ENCODE data around the gene CX3CL1. TPM values are rescaled to one million over a fixed set of nuclear protein-coding genes. Genes with fewer than 3 reads are reported as not detected.

Gene CX3CL1
- not detected in 2 replicates for total RNA-seq (2014; rRNA removed; shearing (Covaris generic))
- not detected in 2 replicates for total RNA-seq (2022)
- not detected for Bru-seq, nascent RNA
- not detected for BruChase-seq, experiment 1, labeled RNA remaining after a 6-hour chase
- not detected for BruChase-seq, experiment 2, labeled RNA remaining after a 2-hour chase
- long read RNA-seq, result 0 reads

GRCh38 chr16:57372372-57373116 is at the start of gene CX3CL1:
Gene CX3CL1, plus strand, starts transcription at chr16:57372490. Its CDS starts 79 bp downstream, at chr16:57372569.
- BruUV-seq (replicated peaks), result no TSS peak
- Histone ChIP-seq H3K36me3 (ENCODE audit: insufficient read depth, low read length) (no peaks in the 10 kb centered on the region), H3K9me2 (ENCODE audit: insufficient read depth, low read length) (no peaks in the 10 kb centered on the region), H3K4me2 (ENCODE audit: low read length) (no peak within 1 kb of the TSS), H3K27ac (ENCODE audit: low read depth, low read length, poor library complexity, severe bottlenecking) (no peak within 1 kb of the TSS), H3K79me2 (ENCODE audit: insufficient read depth, low read depth, low read length) (no peaks in the 10 kb centered on the region), H3K4me1 (ENCODE audit: insufficient read depth, low read length, poor library complexity, severe bottlenecking) (peaks cover 3% of the 10 kb centered on the region), H3K4me3 (ENCODE audit: low read depth, low read length, poor library complexity, severe bottlenecking) (no peak within 1 kb of the TSS), H2AFZ (ENCODE audit: low read length) (no peak within 1 kb of the TSS), H3K9me3 (ENCODE audit: low read length) (no peaks in the 10 kb centered on the region), H4K20me1 (ENCODE audit: insufficient read depth, low read length) (no peaks in the 10 kb centered on the region)
- CTCF ChIA-PET (ENCODE audit: unreplicated experiment), result no interaction called here
- POLR2A ChIA-PET, result no interaction called here
- intact Hi-C loops (cut with micrococcal nuclease; ENCODE audit: unreplicated experiment), result no loop called here
- DNase-seq (ENCODE audit: low spot score), result no peak
- TF ChIP-seq CTCF (conservative IDR thresholded peaks at IDR 0.05; ENCODE audit: low read length), result no peak
- no peak for TF ChIP-seq EZH2phosphoT487 (IDR thresholded peaks at IDR 0.05; ENCODE audit: borderline replicate concordance, low read depth, low read length)

GRCh38 chr16:57324749-57325148 is 47.5 kb upstream of the CX3CL1 start:
- no peaks in the 10 kb centered on the region for H3K4me1 ChIP-seq (ENCODE audit: insufficient read depth, low read length, poor library complexity, severe bottlenecking)
- CTCF ChIA-PET (ENCODE audit: unreplicated experiment), result no interaction called here
- no peaks in the 10 kb centered on the region for H3K36me3 ChIP-seq (ENCODE audit: insufficient read depth, low read length)
- no peak for DNase-seq (ENCODE audit: low spot score)
- H3K9me3 ChIP-seq (ENCODE audit: low read length), result peaks cover 7% of the 10 kb centered on the region; the same call in 1 of the 2 replicates
- no peak overlapping the region for H3K27ac ChIP-seq (ENCODE audit: low read depth, low read length, poor library complexity, severe bottlenecking)
- H3K4me3 ChIP-seq (ENCODE audit: low read depth, low read length, poor library complexity, severe bottlenecking), result no peak overlapping the region
- H2AFZ ChIP-seq (ENCODE audit: low read length), result no peak overlapping the region
- no peaks in the 10 kb centered on the region for H4K20me1 ChIP-seq (ENCODE audit: insufficient read depth, low read length)
- no peaks in the 10 kb centered on the region for H3K79me2 ChIP-seq (ENCODE audit: insufficient read depth, low read depth, low read length)
- TF ChIP-seq CTCF (conservative IDR thresholded peaks at IDR 0.05; ENCODE audit: low read length) (no peak), EZH2phosphoT487 (IDR thresholded peaks at IDR 0.05; ENCODE audit: borderline replicate concordance, low read depth, low read length) (no peak)
- intact Hi-C loops (cut with micrococcal nuclease; ENCODE audit: unreplicated experiment), result no loop called here
- H3K4me2 ChIP-seq (ENCODE audit: low read length), result no peak overlapping the region
- POLR2A ChIA-PET, result no interaction called here
- H3K9me2 ChIP-seq (ENCODE audit: insufficient read depth, low read length), result no peaks in the 10 kb centered on the region
- no TSS peak for BruUV-seq (replicated peaks)

- no TSS peak for BruUV-seq (replicated peaks)
- H4K20me1 ChIP-seq (ENCODE audit: insufficient read depth, low read length), result no peaks in the 10 kb centered on the region
- no peak overlapping the region for H3K4me2 ChIP-seq (ENCODE audit: low read length)
- no peaks in the 10 kb centered on the region for H3K36me3 ChIP-seq (ENCODE audit: insufficient read depth, low read length)
- H2AFZ ChIP-seq (ENCODE audit: low read length), result no peak overlapping the region
- no peak overlapping the region for H3K4me3 ChIP-seq (ENCODE audit: low read depth, low read length, poor library complexity, severe bottlenecking)
- peaks cover 7% of the 10 kb centered on the region; the same call in 1 of the 2 replicates for H3K9me3 ChIP-seq (ENCODE audit: low read length)
- TF ChIP-seq EZH2phosphoT487 (IDR thresholded peaks at IDR 0.05; ENCODE audit: borderline replicate concordance, low read depth, low read length) (no peak), CTCF (conservative IDR thresholded peaks at IDR 0.05; ENCODE audit: low read length) (no peak)
- H3K27ac ChIP-seq (ENCODE audit: low read depth, low read length, poor library complexity, severe bottlenecking), result no peak overlapping the region
- CTCF ChIA-PET (ENCODE audit: unreplicated experiment), result no interaction called here
- no peaks in the 10 kb centered on the region for H3K9me2 ChIP-seq (ENCODE audit: insufficient read depth, low read length)
- POLR2A ChIA-PET, result interaction anchor here (0.7 kb wide), 1 partner anchor 469 kb away, joined by 3 read pairs; no protein-coding TSS in a partner anchor
- intact Hi-C loops (cut with micrococcal nuclease; ENCODE audit: unreplicated experiment), result no loop called here
- no peak for DNase-seq (ENCODE audit: low spot score)
- H3K4me1 ChIP-seq (ENCODE audit: insufficient read depth, low read length, poor library complexity, severe bottlenecking), result no peaks in the 10 kb centered on the region
- no peaks in the 10 kb centered on the region for H3K79me2 ChIP-seq (ENCODE audit: insufficient read depth, low read depth, low read length)
These were observed 46.8 kb upstream of the CX3CL1 start for GRCh38 chr16:57325458-57325857.

Measured in OCI-LY7 (cell line).